ENCODE measurements around the gene TMBIM4.

The TMBIM4 gene

GRCh38 chr12:66142826-66143225 lies 27.0 kb downstream of the TMBIM4 start:
- TF ChIP-seq CTCF (IDR thresholded peaks at IDR 0.05; ENCODE audit: low read depth, low read length, missing control alignments) = no peak
- DNase-seq (ENCODE audit: extremely low read depth, low read depth) = no peak
- no peak overlapping the region for H3K4me3 ChIP-seq (replicated peaks; ENCODE audit: low read depth, low read length)

GRCh38 chr12:66141299-66141698 lies 28.5 kb downstream of the TMBIM4 start:
- H3K4me3 ChIP-seq (replicated peaks; ENCODE audit: low read depth, low read length) = no peak overlapping the region
- DNase-seq (ENCODE audit: extremely low read depth, low read depth) = no peak
- no peak for TF ChIP-seq CTCF (IDR thresholded peaks at IDR 0.05; ENCODE audit: low read depth, low read length, missing control alignments)

GRCh38 chr12:66140731-66141130 lies 29.1 kb downstream of the TMBIM4 start:
- no peak for TF ChIP-seq CTCF (IDR thresholded peaks at IDR 0.05; ENCODE audit: low read depth, low read length, missing control alignments)
- no peak for DNase-seq (ENCODE audit: extremely low read depth, low read depth)
- no peak overlapping the region for H3K4me3 ChIP-seq (replicated peaks; ENCODE audit: low read depth, low read length)

- TF ChIP-seq CTCF (IDR thresholded peaks at IDR 0.05; ENCODE audit: low read depth, low read length, missing control alignments) = no peak
- no peak overlapping the region for H3K4me3 ChIP-seq (replicated peaks; ENCODE audit: low read depth, low read length)
- DNase-seq (ENCODE audit: extremely low read depth, low read depth) = no peak
Measured at GRCh38 chr12:66139328-66139727, 30.5 kb downstream of the TMBIM4 start.

- H3K4me3 ChIP-seq (replicated peaks; ENCODE audit: low read depth, low read length) = no peak overlapping the region
- DNase-seq (ENCODE audit: extremely low read depth, low read depth) = no peak
- TF ChIP-seq CTCF (IDR thresholded peaks at IDR 0.05; ENCODE audit: low read depth, low read length, missing control alignments) = no peak
Measured at GRCh38 chr12:66137937-66138336, 31.9 kb downstream of the TMBIM4 start.

GRCh38 chr12:66132408-66132807 lies 37.4 kb downstream of the TMBIM4 start:
- no peak overlapping the region for H3K4me3 ChIP-seq (replicated peaks; ENCODE audit: low read depth, low read length)
- DNase-seq (ENCODE audit: extremely low read depth, low read depth) = no peak
- no peak for TF ChIP-seq CTCF (IDR thresholded peaks at IDR 0.05; ENCODE audit: low read depth, low read length, missing control alignments)

- peak overlapping the region; percentile 76 for H3K4me3 ChIP-seq (replicated peaks; ENCODE audit: low read depth, low read length)
- no peak for DNase-seq (ENCODE audit: extremely low read depth, low read depth)
- no peak for TF ChIP-seq CTCF (IDR thresholded peaks at IDR 0.05; ENCODE audit: low read depth, low read length, missing control alignments)
Measured at GRCh38 chr12:66131067-66131688, 38.6 kb downstream of the TMBIM4 start.

All from HFF-Myc (cell line).